Measurements from ENCODE around the gene CDC42EP4.
"Not testable (repeated sequence)": the region's sequence is repeated elsewhere in the genome, so short reads cannot be mapped to it uniquely, and the experiment has no call there.

The CDC42EP4 gene

DNA sequence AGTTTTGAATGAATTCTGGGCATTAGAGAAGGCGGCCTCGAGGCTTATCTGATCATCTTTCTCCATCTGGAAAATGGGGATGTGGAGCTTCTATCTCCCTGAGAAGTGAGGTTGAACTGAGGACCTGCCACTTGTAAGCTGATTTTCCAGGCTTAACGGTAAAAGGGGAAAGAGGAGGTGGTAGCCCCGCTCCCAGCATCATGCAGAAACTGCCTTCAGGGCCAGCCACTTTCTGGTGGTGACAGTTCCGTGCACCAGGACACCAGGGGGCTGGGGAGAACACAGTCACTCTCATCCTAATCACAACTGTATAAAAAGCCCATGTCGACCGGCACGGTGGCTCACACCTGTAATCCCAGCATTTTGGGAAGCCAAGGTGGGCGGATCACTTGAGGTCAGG is 29.2 kb downstream of the CDC42EP4 start:
- no peak for DNase-seq

GRCh38 chr17:73281928-73282327 is 29.9 kb downstream of the CDC42EP4 start:
- no peak for DNase-seq

DNA sequence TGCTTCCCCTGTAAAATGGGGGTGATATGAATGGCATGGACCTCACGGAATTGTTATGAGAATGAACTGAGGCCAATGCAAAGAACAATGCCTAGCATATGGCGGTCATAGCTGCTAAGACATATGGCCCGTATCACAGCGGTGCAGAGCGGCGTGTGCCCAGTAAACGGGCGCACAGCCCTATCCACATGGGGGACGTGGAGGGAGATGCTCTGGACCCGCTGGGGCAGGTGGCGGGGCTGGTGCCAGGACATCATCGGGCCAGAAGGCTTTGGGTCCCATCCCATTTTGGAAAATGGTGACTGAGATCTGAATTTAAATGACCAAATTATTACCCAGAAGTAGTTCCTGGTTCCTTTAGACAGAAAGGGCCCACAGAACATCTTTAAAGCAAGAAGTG is 31.6 kb downstream of the CDC42EP4 start:
- DNase-seq: no peak

- DNase-seq: no peak
These were observed 32.1 kb downstream of the CDC42EP4 start for GRCh38 chr17:73279704-73280103.

DNA sequence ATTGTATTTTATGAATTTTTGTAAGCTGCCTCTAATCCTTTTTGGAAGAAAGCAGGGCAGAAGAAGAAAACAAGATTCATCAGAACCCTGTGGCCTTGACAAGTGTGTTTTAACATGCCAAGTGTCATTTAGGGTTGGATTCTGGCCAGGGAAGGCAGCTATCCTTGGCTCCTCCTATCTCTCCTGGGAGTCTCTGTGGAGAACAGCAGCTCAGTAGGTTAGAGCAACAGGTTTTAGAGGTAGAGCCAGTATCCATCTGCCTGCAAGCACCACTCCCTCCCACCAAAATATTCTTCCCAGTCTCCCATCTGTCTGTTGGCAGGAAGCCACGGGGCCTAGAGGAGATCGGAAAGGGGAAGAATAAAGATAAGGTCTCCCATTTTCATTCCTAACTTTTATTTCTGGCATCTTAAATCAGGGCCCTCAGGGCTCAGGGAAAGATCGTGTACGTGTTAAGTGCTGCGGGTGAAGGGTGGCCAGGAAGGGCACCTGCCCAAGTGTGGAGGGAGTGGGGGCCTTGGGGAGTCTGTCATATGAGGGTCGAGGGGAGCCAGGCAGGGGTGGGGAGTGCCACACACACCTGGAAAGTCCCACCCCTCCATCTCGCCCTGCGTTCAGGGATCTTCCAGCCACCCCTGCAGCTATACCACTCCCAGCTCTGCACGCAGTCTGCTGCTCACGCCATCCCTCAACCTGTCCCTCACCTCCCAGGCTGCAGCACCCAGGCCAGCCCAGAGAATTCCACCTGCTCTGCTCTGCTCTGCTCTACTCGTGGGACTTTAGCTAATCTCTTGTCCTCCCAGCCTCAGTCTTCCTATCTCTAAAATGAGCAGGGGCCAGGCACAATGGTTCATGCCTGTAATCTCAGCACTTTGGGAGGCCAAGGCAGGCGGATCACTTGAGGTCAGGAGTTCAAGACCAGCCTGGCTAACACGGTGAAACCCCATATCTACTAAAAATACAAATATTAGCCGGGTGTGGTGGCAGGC is 33.0 kb downstream of the CDC42EP4 start:
- peak in 3 of 51 donors; percentile 15 to 46 (median 31) for DNase-seq

- DNase-seq: no peak
These were observed 33.7 kb downstream of the CDC42EP4 start for GRCh38 chr17:73278049-73278464.

DNA sequence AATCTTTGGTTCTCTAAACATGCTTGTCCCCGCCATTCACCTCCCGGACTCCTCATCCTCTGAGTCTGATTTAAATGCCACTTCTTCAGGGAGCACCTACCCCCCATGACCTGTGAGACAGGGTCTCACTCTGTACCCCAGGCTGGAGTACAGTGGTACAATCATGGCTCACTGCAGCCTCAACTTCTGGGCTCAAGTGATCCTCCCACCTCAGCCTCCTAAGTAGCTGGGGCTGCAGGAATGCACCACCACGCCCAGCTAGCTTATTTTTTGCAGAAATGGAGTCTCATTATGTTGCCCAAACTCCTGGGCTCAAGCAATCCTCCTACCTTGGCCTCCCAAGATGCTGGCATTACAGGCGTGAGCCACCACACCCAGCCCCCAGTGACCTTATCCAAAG is 37.3 kb downstream of the CDC42EP4 start:
- no peak for DNase-seq

DNA sequence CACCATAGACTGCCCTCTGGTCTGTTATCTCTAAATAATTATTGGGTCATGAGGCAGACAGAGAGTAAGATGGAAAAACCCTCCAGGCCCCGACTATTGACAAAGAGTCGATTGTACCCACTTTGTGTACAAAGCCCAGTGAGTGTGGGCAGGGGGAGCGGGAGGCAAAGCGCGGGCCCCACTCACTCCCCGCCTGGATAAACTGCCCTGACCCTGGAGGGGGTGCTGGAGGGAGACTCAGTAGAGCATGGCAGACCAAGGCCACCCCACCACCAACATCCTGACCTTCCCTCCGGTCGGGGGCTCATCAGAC is 38.9 kb downstream of the CDC42EP4 start:
- peak in 11 of 51 donors; percentile 14 to 49 (median 34) for DNase-seq

DNA sequence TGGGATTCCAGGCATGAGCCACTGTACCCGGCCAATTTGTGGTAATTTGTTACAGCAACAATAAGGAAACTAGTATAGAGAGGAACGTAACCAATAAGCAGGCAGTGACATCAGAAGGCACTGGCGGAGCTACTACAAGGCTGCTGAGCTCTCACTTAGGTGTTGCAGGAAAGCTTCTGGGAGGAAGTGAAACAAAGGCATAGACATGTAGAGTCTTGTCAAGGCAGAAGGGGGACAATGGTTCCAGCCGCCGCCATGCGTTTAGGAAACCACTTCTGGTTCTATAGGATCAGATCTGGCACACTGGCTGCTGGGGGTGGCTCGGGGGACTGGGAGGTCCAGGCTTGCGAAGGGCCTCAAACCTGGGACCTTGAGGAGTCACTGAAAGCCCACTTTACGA is 40.7 kb downstream of the CDC42EP4 start:
- no peak for DNase-seq

- DNase-seq: no peak
These were observed 42.0 kb downstream of the CDC42EP4 start for GRCh38 chr17:73269791-73270190.

- DNase-seq: no peak
These were observed 42.5 kb downstream of the CDC42EP4 start for GRCh38 chr17:73269329-73269615.

GRCh38 chr17:73268582-73269328 is 43.0 kb downstream of the CDC42EP4 start:
- no peak for DNase-seq

- peak in 41 of 51 donors; percentile 12 to 91 (median 67) for DNase-seq
These were observed 43.9 kb downstream of the CDC42EP4 start for GRCh38 chr17:73267648-73268537.

GRCh38 chr17:73266796-73267195 is 45.0 kb downstream of the CDC42EP4 start:
- no peak for DNase-seq

DNA sequence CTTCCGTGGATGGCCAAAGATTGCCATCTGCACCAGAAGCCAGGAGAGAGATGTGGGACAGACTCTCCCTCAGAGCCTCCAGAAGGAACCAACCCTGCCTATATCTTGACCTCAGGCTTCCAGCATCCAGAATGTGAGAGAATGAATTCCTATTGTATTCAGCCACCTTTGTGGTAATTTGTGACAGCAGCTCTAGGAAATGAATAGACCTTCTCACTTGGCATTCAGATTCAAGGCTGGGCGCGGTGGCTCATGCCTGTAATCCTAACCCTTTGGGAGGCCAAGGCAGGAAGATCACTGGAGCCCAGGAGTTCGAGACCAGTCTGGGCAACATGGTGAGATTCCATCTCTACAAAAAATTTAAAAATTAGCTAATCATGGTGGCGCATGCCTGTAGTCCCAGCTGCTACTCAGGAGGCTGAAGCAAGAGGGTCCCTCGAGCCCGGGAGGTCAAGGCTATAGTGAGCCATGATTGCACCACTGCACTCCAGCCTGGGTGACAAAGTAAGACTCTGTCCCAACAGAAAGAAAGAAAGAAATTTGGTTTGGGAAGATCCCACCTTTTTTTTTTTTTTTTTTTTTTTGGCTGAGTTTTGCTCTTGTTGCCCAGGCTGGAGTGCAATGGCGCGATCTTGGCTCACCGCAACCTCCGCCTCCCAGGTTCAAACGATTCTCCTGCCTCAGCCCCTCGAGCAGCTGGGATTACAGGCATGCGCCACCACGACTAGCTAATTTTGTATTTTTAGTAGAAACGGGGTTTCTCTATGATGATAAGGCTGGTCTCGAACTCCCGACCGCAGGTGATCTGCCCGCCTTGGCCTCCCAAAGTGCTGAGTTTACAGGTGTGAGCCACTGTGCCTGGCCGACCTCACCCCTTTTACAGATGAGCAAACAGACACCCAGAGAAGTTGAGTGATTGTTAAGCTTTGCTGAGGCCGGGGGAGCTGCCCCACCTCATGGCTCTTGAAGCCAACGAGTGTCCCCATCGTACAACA is 45.9 kb downstream of the CDC42EP4 start:
- DNase-seq: no peak

DNA sequence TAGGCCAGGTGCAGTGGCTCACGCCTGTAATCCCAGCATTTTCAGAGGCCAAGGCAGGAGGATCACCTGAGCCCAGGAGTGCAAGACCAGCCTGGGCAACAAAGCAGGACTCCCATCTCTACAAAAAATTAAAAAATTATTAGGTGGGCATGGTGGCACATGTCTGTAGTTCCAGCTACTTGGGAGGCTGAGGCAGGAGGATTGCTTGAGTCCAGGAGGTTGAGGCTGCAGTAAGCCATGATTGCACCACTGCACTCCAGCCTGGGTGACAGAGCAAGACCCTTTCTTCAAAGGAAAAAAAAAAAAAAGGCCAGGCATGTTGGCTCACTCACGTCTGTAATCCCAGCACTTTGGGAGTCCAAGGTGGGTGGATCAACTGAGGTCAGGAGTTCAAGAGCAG is 47.4 kb downstream of the CDC42EP4 start:
- DNase-seq: not testable (repeated sequence)

GRCh38 chr17:73262676-73263642 is 48.8 kb downstream of the CDC42EP4 start:
- peak in 2 of 51 donors; percentile 21 to 78 for DNase-seq

GRCh38 chr17:73261952-73262675 is 49.7 kb downstream of the CDC42EP4 start:
- DNase-seq: peak in 40 of 51 donors; percentile 24 to 79 (median 58)

DNA sequence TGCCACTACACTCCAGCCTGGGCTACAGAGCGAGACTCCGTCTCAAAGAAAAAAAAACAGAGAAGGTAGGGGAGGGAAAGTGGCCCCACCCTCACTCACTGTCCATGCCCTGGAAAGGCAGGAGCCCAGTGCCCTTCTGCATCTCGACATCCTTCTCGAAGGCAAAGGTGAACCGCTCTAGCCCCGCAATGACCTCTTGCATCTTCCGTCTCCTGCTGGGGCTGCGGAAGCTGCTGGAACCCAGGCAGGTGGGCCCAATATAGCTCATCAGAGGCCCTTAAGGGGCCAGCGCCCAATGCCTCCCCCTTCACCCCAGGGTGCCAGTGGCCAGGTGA is 50.2 kb downstream of the CDC42EP4 start, which contains the start of gene CPSF4L:
Gene CPSF4L (minus strand): TSS at position 264 of the 335 bp plus-strand sequence. CDS start 62 bp downstream, at position 202.
- DNase-seq: no peak
